Type B pancreatic cell (in vitro differentiated cells): ENCODE results near the gene SLC16A10. TPM values are rescaled to one million over a fixed set of nuclear protein-coding genes. Genes with fewer than 3 reads are reported as not detected.

Experiments
- DNase-seq: peaks from one replicate; pipeline ENCODE4 v3.0.0; 2021; ENCODE audit warnings: mixed read lengths; ENCODE audit not compliant: unreplicated experiment; ENCODE audit errors: extremely low spot score
- H3K27ac Mint-ChIP-seq: 2 replicates; pipeline ENCODE4 v1.8.0; 2021; ENCODE audit warnings: mild to moderate bottlenecking, mixed read lengths
- H3K27me3 Mint-ChIP-seq: 2 replicates; pipeline ENCODE4 v1.8.0; 2021; ENCODE audit warnings: mixed read lengths
- H3K36me3 Mint-ChIP-seq: 2 replicates; pipeline ENCODE4 v1.8.0; 2021; ENCODE audit warnings: mixed read lengths
- H3K4me1 Mint-ChIP-seq: one replicate; pipeline ENCODE4 v1.8.0; 2021; ENCODE audit warnings: mixed read lengths; ENCODE audit not compliant: unreplicated experiment
- H3K4me3 Mint-ChIP-seq: 2 replicates; pipeline ENCODE4 v1.8.0; 2021; ENCODE audit warnings: mild to moderate bottlenecking, mixed read lengths
- H3K9me3 Mint-ChIP-seq: 2 replicates; pipeline ENCODE4 v1.8.0; 2021; ENCODE audit warnings: mixed read lengths
- total RNA-seq: library from RNA; stranded (reverse); gene quantifications from 2 replicates; pipeline ENCODE4 v1.2.1, GENCODE V29; 2021; ENCODE audit warnings: low replicate concordance
- TF ChIP-seq, protein P1 (sequence below): fragments of 200-600 bp; sonication (generic); conservative IDR thresholded peaks from 2 replicates; pipeline ENCODE4 v1.5.0; 2021; ENCODE audit warnings: antibody characterized with exemption, mild to moderate bottlenecking

SLC16A10 gene
- total RNA-seq, 1 donor from 2014 or later = 16.9 TPM

DNA sequence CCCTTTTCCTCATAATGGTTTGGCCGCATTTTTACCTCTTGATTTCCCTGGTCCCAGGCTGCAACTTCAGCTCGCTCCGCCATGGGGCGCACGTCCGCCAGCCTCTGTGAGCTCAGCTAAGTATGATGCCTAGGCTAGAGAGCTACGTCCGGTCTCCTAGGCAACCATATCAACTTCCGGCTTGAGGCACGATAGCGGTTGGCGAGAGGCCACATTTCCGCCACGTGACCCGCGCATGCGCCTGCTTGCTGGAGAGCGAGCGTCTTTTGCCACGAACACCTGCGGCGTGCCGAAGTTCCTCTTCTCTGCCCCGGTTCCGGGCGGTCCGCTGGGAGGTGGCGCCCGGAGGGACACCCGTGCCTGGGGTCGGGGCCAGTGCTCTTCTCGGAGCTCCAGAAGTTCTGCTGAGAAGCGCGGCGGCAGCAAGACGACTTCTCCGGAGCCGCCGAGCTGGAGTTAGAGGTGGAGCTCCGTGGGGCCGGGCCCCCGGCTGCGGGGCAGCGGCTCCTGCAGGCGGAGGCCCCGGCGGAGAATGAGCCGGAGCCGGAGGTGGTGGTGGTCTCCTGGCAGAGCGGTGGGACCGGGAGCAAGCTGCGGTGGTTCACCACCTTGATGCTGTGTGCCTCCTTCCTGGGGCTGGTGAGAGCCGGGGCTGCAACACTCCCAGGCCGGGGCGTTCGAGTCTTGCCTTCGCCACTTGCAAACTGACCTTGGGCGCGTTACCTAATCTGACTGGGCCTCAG, 172.0 kb downstream of the SLC16A10 start:
- H3K9me3 Mint-ChIP-seq = no peaks in the 10 kb centered on the region
- peak; percentile 98 for DNase-seq
- H3K27ac Mint-ChIP-seq = peak overlapping the region; percentile 76
- H3K4me1 Mint-ChIP-seq = peaks cover 20% of the 10 kb centered on the region
- peak overlapping the region; percentile 88 for H3K4me3 Mint-ChIP-seq
- TF ChIP-seq, protein P1, sequence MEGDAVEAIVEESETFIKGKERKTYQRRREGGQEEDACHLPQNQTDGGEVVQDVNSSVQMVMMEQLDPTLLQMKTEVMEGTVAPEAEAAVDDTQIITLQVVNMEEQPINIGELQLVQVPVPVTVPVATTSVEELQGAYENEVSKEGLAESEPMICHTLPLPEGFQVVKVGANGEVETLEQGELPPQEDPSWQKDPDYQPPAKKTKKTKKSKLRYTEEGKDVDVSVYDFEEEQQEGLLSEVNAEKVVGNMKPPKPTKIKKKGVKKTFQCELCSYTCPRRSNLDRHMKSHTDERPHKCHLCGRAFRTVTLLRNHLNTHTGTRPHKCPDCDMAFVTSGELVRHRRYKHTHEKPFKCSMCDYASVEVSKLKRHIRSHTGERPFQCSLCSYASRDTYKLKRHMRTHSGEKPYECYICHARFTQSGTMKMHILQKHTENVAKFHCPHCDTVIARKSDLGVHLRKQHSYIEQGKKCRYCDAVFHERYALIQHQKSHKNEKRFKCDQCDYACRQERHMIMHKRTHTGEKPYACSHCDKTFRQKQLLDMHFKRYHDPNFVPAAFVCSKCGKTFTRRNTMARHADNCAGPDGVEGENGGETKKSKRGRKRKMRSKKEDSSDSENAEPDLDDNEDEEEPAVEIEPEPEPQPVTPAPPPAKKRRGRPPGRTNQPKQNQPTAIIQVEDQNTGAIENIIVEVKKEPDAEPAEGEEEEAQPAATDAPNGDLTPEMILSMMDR = peak; percentile 91
- peaks cover 29% of the 10 kb centered on the region for H3K27me3 Mint-ChIP-seq
- H3K36me3 Mint-ChIP-seq = peaks cover 5% of the 10 kb centered on the region

GRCh38 chr6:111260570-111261298, 173.4 kb downstream of the SLC16A10 start:
- Mint-ChIP-seq H3K36me3 (peaks cover 9% of the 10 kb centered on the region), H3K4me3 (peak overlapping the region; percentile 88), H3K27ac (no peak overlapping the region), H3K9me3 (no peaks in the 10 kb centered on the region), H3K4me1 (peaks cover 20% of the 10 kb centered on the region), H3K27me3 (peaks cover 14% of the 10 kb centered on the region)
- DNase-seq = no peak
- TF ChIP-seq, protein P1 = no peak

DNA sequence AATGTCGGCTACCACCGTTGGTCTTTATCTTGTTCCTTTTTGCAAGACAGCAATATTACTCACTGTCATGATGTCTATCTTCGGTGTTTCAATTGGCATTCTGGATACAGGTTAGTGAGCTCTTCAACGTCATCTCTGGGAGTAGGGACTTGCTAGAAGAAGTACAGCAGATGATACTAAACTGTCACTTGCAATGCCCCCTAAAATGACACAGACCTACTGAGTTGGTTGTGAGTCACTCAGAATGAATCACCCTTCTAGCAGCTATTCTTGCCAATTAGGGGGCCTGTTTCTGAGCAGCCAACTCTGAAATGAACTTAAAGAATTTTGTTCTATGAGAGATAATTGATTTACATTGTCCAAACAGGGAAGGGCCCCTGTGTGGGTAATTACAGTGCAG, 176.5 kb downstream of the SLC16A10 start:
- peak overlapping the region; percentile 14 for H3K27ac Mint-ChIP-seq
- H3K36me3 Mint-ChIP-seq = peaks cover 33% of the 10 kb centered on the region
- no peak overlapping the region for H3K4me3 Mint-ChIP-seq
- H3K9me3 Mint-ChIP-seq = no peaks in the 10 kb centered on the region
- H3K4me1 Mint-ChIP-seq = peaks cover 13% of the 10 kb centered on the region
- TF ChIP-seq, protein P1 = no peak
- peaks cover 2% of the 10 kb centered on the region for H3K27me3 Mint-ChIP-seq
- no peak for DNase-seq

- H3K27ac Mint-ChIP-seq = no peak overlapping the region
- H3K4me1 Mint-ChIP-seq = peaks cover 8% of the 10 kb centered on the region
- TF ChIP-seq, protein P1 = no peak
- no peaks in the 10 kb centered on the region for H3K9me3 Mint-ChIP-seq
- no peak for DNase-seq
- H3K36me3 Mint-ChIP-seq = peaks cover 43% of the 10 kb centered on the region
- no peak overlapping the region for H3K4me3 Mint-ChIP-seq
- H3K27me3 Mint-ChIP-seq = no peaks in the 10 kb centered on the region
Observed at GRCh38 chr6:111265842-111266241, 178.5 kb downstream of the SLC16A10 start.

DNA sequence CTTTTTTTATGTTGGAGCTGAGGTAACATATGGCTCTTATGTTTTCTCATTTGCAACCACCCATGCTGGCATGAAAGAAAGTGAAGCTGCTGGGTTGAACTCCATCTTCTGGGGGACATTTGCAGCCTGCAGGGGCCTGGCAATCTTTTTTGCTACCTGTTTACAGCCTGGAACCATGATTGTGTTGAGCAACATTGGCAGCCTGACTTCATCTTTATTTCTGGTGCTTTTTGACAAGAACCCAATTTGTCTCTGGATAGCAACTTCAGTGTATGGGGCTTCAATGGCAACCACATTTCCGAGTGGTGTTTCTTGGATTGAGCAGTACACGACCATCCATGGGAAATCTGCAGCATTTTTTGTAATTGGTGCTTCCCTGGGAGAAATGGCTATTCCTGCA, 179.0 kb downstream of the SLC16A10 start:
- Mint-ChIP-seq H3K36me3 (peaks cover 43% of the 10 kb centered on the region), H3K4me3 (no peak overlapping the region), H3K9me3 (no peaks in the 10 kb centered on the region), H3K27ac (no peak overlapping the region), H3K4me1 (peaks cover 4% of the 10 kb centered on the region), H3K27me3 (no peaks in the 10 kb centered on the region)
- DNase-seq = no peak
- TF ChIP-seq, protein P1 = no peak
